K562 (cell line): ENCODE measurements around the gene CLTB. TPM values are rescaled to one million over a fixed set of nuclear protein-coding genes. Genes with fewer than 3 reads are reported as not detected.

Source experiments
- ATAC-seq: fragments of 200-7000 bp; cut with Tn5 transposase; 3 replicates; pipeline ENCODE4 v1.9.1; 2020; ENCODE audit warnings: moderate library complexity
- BruUV-seq: library from RNA; stranded (reverse); fragments of 400-500 nt; replicated peaks from 2 replicates; lab custom pipeline; 2021; lab: Mats Ljungman, UMichigan
- CTCF ChIA-PET: fragments of 300-600 bp; formaldehyde crosslinking; extraction: SDS; loops from one replicate; lab custom pipeline; 2021; ENCODE audit warnings: low intra/inter-chr PET ratio; lab: Yijun Ruan, JAX
- POLR2A ChIA-PET: fragments of 300-600, 350-650 bp; sonication (Branson Sonifier 250); formaldehyde crosslinking; extraction: SDS; loops from one replicate; lab custom pipeline; 2021; ENCODE audit warnings: antibody characterized with exemption, inconsistent platforms; lab: Yijun Ruan, JAX
- DNase-seq, 4 experiments: peaks; one replicate each; pipeline versions ENCODE4 v3.0.0 to v3.0.0-alpha.2; 2011 to 2018; ENCODE audit warnings: low spot score in 3 of 4, mixed read lengths in 3 of 4; ENCODE audit errors: extremely low read depth in 1 of 4
- FAIRE-seq: peaks from 2 replicates; lab custom pipeline; 2011; peaks lifted over from hg19 to GRCh38; lab: Jason Lieb, UNC
- H2AFZ ChIP-seq: 2 replicates; pipeline ENCODE4 v1.6.0; 2011; ENCODE audit warnings: low read depth, low read length, control low read depth, inconsistent platforms
- H3K27ac ChIP-seq: fragments of 200-600 bp; 3 replicates; pipeline ENCODE4 v1.8.0; 2011; ENCODE audit warnings: low read depth, mild to moderate bottlenecking, control low read depth, inconsistent platforms, low read length, moderate library complexity, mixed read lengths; ENCODE audit errors: extremely low read depth
- H3K27me3 ChIP-seq, 2 experiments: fragments of 300-600 bp in 1 of 2; 2 replicates in 1 of 2; 3 replicates in 1 of 2; pipeline versions ENCODE4 v1.6.0 to v1.8.0; 2011; ENCODE audit warnings: inconsistent platforms in 2 of 2, low read length in 2 of 2, mild to moderate bottlenecking in 1 of 2, mixed read lengths in 1 of 2, moderate library complexity in 1 of 2; ENCODE audit not compliant: control insufficient read depth in 2 of 2, insufficient read depth in 2 of 2
- H3K36me3 ChIP-seq: fragments of 300-600 bp; 3 replicates; pipeline ENCODE4 v1.8.0; 2011; ENCODE audit warnings: mild to moderate bottlenecking, low read length, inconsistent platforms; ENCODE audit not compliant: control insufficient read depth, insufficient read depth
- H3K4me1 ChIP-seq, 2 experiments: fragments of 200-600 bp in 1 of 2; replicated peaks in 1 of 2; 2 replicates in 1 of 2; 3 replicates in 1 of 2; pipeline versions ENCODE4 v1.5.1 to v1.8.0; 2011; ENCODE audit warnings: inconsistent platforms in 2 of 2, low read length in 2 of 2, mild to moderate bottlenecking in 1 of 2, mixed read lengths in 1 of 2, moderate library complexity in 1 of 2; ENCODE audit not compliant: control insufficient read depth in 2 of 2, insufficient read depth in 2 of 2
- H3K4me2 ChIP-seq: 2 replicates; pipeline ENCODE4 v1.6.1; 2011; ENCODE audit warnings: low read length, control low read depth, inconsistent platforms, mixed read lengths; ENCODE audit not compliant: insufficient read depth
- H3K4me3 ChIP-seq: fragments of 200-600 bp; sonication (generic), shearing (Covaris generic); 2 replicates; pipeline ENCODE4 v1.5.1; 2016; ENCODE audit warnings: control low read depth, inconsistent platforms
- H3K79me2 ChIP-seq: fragments of 200-600 bp; 3 replicates; pipeline ENCODE4 v1.8.0; 2011; ENCODE audit warnings: low read length, inconsistent platforms; ENCODE audit not compliant: control insufficient read depth, insufficient read depth
- H3K9ac ChIP-seq, 2 experiments: 2 replicates each; pipeline versions ENCODE4 v1.6.0 to v1.6.1; 2011; ENCODE audit warnings: low read depth in 2 of 2, low read length in 2 of 2, control low read depth in 1 of 2, inconsistent platforms in 1 of 2, mild to moderate bottlenecking in 1 of 2, mixed read lengths in 1 of 2; ENCODE audit not compliant: insufficient read depth in 1 of 2
- H3K9me1 ChIP-seq: one replicate; pipeline ENCODE4 v1.6.0; 2011; ENCODE audit warnings: inconsistent platforms, mild to moderate bottlenecking, low read length, moderate library complexity; ENCODE audit not compliant: control insufficient read depth, insufficient read depth
- H3K9me3 ChIP-seq: replicated peaks from 2 replicates; pipeline ENCODE4 v1.5.1; 2011; ENCODE audit warnings: low read depth, low read length, inconsistent platforms; ENCODE audit not compliant: control insufficient read depth, insufficient read depth
- H4K20me1 ChIP-seq: replicated peaks from 2 replicates; pipeline ENCODE4 v1.6.1; 2011; ENCODE audit warnings: low read length, inconsistent platforms, mixed read lengths; ENCODE audit not compliant: control insufficient read depth, insufficient read depth
- ARID1B ChIP-seq: fragments of 450-650 bp; IDR thresholded peaks from 2 replicates; pipeline ENCODE4 v1.6.1; 2016; ENCODE audit warnings: antibody characterized with exemption, mild to moderate bottlenecking, inconsistent platforms
- ATF1 ChIP-seq, 2 experiments: fragments of 450-650 bp in 1 of 2; IDR thresholded peaks; 2 replicates each; pipeline ENCODE4 v1.6.1; 2016; ENCODE audit warnings: missing compliant biosample characterization in 1 of 2, missing genetic modification characterization in 1 of 2
- DACH1 ChIP-seq: fragments of 450-650 bp; IDR thresholded peaks from 2 replicates; pipeline ENCODE4 v1.6.1; 2018; ENCODE audit not compliant: partially characterized antibody
- FUS ChIP-seq: fragments of 200-400 bp; formaldehyde crosslinking; optimal IDR thresholded peaks from 2 replicates; pipeline ENCODE3; 2017; ENCODE audit warnings: low read depth, low read length
- HOXB6 ChIP-seq: fragments of 250-450 bp; sonication (Bioruptor Pico); IDR thresholded peaks from 2 replicates; pipeline ENCODE4 v1.5.1; 2022; ENCODE audit warnings: mild to moderate bottlenecking, borderline replicate concordance
- IRF2 ChIP-seq: sonication (generic); formaldehyde crosslinking; IDR thresholded peaks from 2 replicates; pipeline ENCODE4 v1.8.1; 2022; ENCODE audit warnings: mild to moderate bottlenecking, missing genetic modification reagents
- KLF16 ChIP-seq: IDR thresholded peaks from 2 replicates; pipeline ENCODE4 v1.6.1; 2016; ENCODE audit warnings: antibody characterized with exemption
- LARP7 ChIP-seq: fragments of 450-650 bp; IDR thresholded peaks from 2 replicates; pipeline ENCODE4 v1.6.1; 2016
- MXI1 ChIP-seq: IDR thresholded peaks from 2 replicates; pipeline ENCODE4 v1.6.1; 2011; ENCODE audit warnings: low read depth, mild to moderate bottlenecking, improper control_type of control experiment, low read length
- NFATC3 ChIP-seq: fragments of 450-650 bp; IDR thresholded peaks from 2 replicates; pipeline ENCODE4 v1.6.1; 2017; ENCODE audit warnings: mild to moderate bottlenecking
- POLR2A ChIP-seq: fragments of 450-650 bp; conservative IDR thresholded peaks from 2 replicates; pipeline ENCODE4 v1.6.1; 2016
- POLR2G ChIP-seq: fragments of 200-400 bp; formaldehyde crosslinking; IDR thresholded peaks from 2 replicates; pipeline ENCODE4 v1.6.1; 2017; ENCODE audit warnings: low read depth, mild to moderate bottlenecking, antibody characterized with exemption, low read length, moderate library complexity
- RBFOX2 ChIP-seq: fragments of 200-400 bp; formaldehyde crosslinking; IDR thresholded peaks from 2 replicates; pipeline ENCODE4 v1.6.1; 2017; ENCODE audit warnings: low read depth, mild to moderate bottlenecking, low read length, moderate library complexity
- RBM25 ChIP-seq: fragments of 200-400 bp; formaldehyde crosslinking; IDR thresholded peaks from 2 replicates; pipeline ENCODE4 v1.6.1; 2018; ENCODE audit warnings: low read length, low read depth, moderate library complexity; ENCODE audit not compliant: severe bottlenecking
- SIN3B ChIP-seq: fragments of 450-650 bp; IDR thresholded peaks from 2 replicates; pipeline ENCODE4 v1.6.1; 2017; ENCODE audit warnings: low read depth, mild to moderate bottlenecking, moderate library complexity
- SUPT5H ChIP-seq: fragments of 450-650 bp; IDR thresholded peaks from 2 replicates; pipeline ENCODE4 v1.6.1; 2016
- ZFX ChIP-seq: sonication (generic); formaldehyde crosslinking; IDR thresholded peaks from 2 replicates; pipeline ENCODE4 v1.8.0; 2022; ENCODE audit warnings: mild to moderate bottlenecking, missing genetic modification reagents, moderate library complexity
- ZNF507 ChIP-seq: conservative IDR thresholded peaks from 2 replicates; pipeline ENCODE4 v1.6.1; 2017; ENCODE audit warnings: missing genetic modification characterization, missing compliant biosample characterization
- ZNF75A ChIP-seq: fragments of 450-650 bp; formaldehyde crosslinking; IDR thresholded peaks from 2 replicates; pipeline ENCODE4 v1.4.0; 2020; ENCODE audit warnings: mild to moderate bottlenecking
- ZNF764 ChIP-seq: fragments of 250-450 bp; sonication (Bioruptor Pico); IDR thresholded peaks from 2 replicates; pipeline ENCODE4 v1.4.0; 2020; ENCODE audit warnings: low read depth, mild to moderate bottlenecking, moderate library complexity
- WGBS: fragments of 100-300 bp; shearing (Covaris generic); methylation state at CpG from one replicate; pipeline ENCODE4 v1.1.6; 2016; ENCODE audit warnings: low coverage, mixed read lengths; ENCODE audit not compliant: insufficient coverage; ENCODE audit errors: missing lambda C conversion rate; 5-methylcytosine and 5-hydroxymethylcytosine counted together
- in situ Hi-C: fragments of 300-500 bp; cut with MboI; formaldehyde crosslinking; loops from 4 replicates; pipeline ENCODE4 v1.15.0; 2018; ENCODE audit warnings: inconsistent platforms, mixed read lengths
- intact Hi-C: fragments of 100-400 bp; cut with micrococcal nuclease; formaldehyde crosslinking; loops from 2 replicates; pipeline ENCODE4 v1.14.2; 2022
- polyA plus RNA-seq, 8 experiments: library from polyadenylated mRNA; depleted of rRNA in 4 of 8; stranded (reverse) in 5 of 8; unstranded in 3 of 8; fragments of >200 nt; fragmentation: Nextera tagmentation in 2 of 8; fragmentation: Illumina TruSeq in 1 of 8; extraction: Ambion mirVana in 2 of 8; extraction: Trizol in 1 of 8; gene quantifications; 2 replicates each; pipeline versions ENCODE4 v1.2.1 to v1.2.3, GENCODE V29; 2011 to 2014; ENCODE audit warnings: inconsistent platforms in 1 of 8, missing spikeins in 1 of 8
- total RNA-seq, 7 experiments: library from RNA; depleted of rRNA in 6 of 7; stranded (reverse); fragments of >200 nt in 6 of 7; fragmentation: Illumina TruSeq in 2 of 7; extraction: Trizol in 2 of 7; gene quantifications; 2 replicates each; pipeline versions ENCODE4 v1.2.1 to v1.2.3, GENCODE V29; 2011 to 2021; ENCODE audit warnings: low replicate concordance in 1 of 7
- TF ChIP-seq, protein P1 (sequence below): sonication (generic); formaldehyde crosslinking; IDR thresholded peaks from 2 replicates; pipeline ENCODE4 v1.8.1; 2023; ENCODE audit warnings: mild to moderate bottlenecking, missing genetic modification reagents, moderate library complexity
- TF ChIP-seq, protein P2 (sequence below): IDR thresholded peaks from 3 replicates; pipeline ENCODE4 v1.6.1; 2011; ENCODE audit warnings: borderline replicate concordance, mild to moderate bottlenecking, moderate library complexity; ENCODE audit not compliant: insufficient read length; ENCODE audit errors: extremely low read depth

The CLTB gene
- total and polyA plus RNA-seq, 9 of the 15 experiments (the other 6 are each of a cell fraction or from before 2014, with no cell fraction given), result 1.8 to 117 (median 39.0) TPM

DNA sequence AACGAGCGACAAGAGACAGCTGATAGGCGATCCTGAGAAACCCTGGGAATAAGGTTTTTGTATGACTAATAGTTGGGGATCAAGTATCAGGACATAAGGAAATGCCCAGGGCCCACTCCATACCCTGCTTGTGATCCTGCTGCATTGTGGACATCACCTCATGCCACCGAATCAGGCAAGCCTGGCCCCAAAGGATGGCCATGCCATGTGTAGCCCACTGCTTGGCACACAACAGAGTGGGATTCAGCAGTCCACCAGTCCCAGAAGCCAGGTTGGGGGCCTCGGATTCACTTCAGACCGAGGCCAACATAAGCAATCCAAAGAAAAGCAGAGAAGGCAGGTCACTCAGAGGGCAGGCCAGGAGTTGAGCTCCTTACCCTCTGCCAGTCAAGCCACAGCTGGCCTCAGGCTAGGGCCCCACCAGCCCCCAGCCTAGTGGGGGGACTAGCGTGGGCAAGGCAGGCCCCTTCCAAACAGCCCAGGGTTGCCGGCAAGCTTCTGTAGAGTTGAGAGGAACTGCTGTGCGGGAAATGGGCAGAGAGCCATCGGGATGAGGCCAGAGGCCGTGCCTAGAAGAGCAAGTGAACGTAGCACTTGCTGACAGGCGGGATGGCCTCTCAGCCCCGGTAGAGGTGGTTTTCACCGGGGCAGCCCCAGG, 33.0 kb downstream of the CLTB start:
- H3K9me1 ChIP-seq, result no peaks in the 10 kb centered on the region
- H3K4me3 ChIP-seq, result no peak overlapping the region
- intact Hi-C loops, result no loop called here
- H3K4me1 ChIP-seq, result peaks cover 6 to 7% of the 10 kb centered on the region in 2 experiments; a peak in 3 of 5 replicates
- no peaks in the 10 kb centered on the region for H3K9me3 ChIP-seq
- in situ Hi-C loops, result no loop called here
- 97% methylated on average over 14 of the region's 15 CpGs for WGBS
- ChIA-PET POLR2A (interaction anchor here (0.8 kb wide), 1 partner anchor 11 kb away, joined by 3 read pairs; no protein-coding TSS in a partner anchor), CTCF (no interaction called here)
- H3K27me3 ChIP-seq, result no peaks in the 10 kb centered on the region
- H3K4me2 ChIP-seq, result no peak overlapping the region
- BruUV-seq, result no TSS peak
- DNase-seq (no peak), ATAC-seq (no peak)
- H2AFZ ChIP-seq, result no peak overlapping the region
- peak; percentile 21 for TF ChIP-seq POLR2A
- TF ChIP-seq KLF16, result no peak
- no peak for TF ChIP-seq ATF1 (CRISPR knock-in tag; IDR thresholded peaks at IDR 0.05)
- TF ChIP-seq ATF1 (tag; IDR thresholded peaks at IDR 0.05), result no peak
- no peak for TF ChIP-seq FUS
- peak; percentile 65 for TF ChIP-seq RBFOX2
- TF ChIP-seq SUPT5H, result 0 out of 2 replicates have a peak, but pooled peaks have one; percentile 30
- TF ChIP-seq NFATC3, result no peak
- no peak for TF ChIP-seq SIN3B
- no peak for TF ChIP-seq MXI1
- TF ChIP-seq LARP7, result no peak
- TF ChIP-seq ZFX, result no peak
- no peak for TF ChIP-seq ZNF764 (CRISPR knock-in tag)
- no peak for TF ChIP-seq HOXB6
- TF ChIP-seq POLR2G, result peak; percentile 57
- no peak for TF ChIP-seq DACH1
- no peak for TF ChIP-seq IRF2 (CRISPR knock-in tag)
- TF ChIP-seq ZNF507 (tag), result no peak
- TF ChIP-seq, protein P1, sequence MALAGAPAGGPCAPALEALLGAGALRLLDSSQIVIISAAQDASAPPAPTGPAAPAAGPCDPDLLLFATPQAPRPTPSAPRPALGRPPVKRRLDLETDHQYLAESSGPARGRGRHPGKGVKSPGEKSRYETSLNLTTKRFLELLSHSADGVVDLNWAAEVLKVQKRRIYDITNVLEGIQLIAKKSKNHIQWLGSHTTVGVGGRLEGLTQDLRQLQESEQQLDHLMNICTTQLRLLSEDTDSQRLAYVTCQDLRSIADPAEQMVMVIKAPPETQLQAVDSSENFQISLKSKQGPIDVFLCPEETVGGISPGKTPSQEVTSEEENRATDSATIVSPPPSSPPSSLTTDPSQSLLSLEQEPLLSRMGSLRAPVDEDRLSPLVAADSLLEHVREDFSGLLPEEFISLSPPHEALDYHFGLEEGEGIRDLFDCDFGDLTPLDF (CRISPR knock-in tag), result no peak
- no peak for TF ChIP-seq RBM25
- no peak for TF ChIP-seq ARID1B
- TF ChIP-seq ZNF75A, result no peak
- TF ChIP-seq, protein P2, sequence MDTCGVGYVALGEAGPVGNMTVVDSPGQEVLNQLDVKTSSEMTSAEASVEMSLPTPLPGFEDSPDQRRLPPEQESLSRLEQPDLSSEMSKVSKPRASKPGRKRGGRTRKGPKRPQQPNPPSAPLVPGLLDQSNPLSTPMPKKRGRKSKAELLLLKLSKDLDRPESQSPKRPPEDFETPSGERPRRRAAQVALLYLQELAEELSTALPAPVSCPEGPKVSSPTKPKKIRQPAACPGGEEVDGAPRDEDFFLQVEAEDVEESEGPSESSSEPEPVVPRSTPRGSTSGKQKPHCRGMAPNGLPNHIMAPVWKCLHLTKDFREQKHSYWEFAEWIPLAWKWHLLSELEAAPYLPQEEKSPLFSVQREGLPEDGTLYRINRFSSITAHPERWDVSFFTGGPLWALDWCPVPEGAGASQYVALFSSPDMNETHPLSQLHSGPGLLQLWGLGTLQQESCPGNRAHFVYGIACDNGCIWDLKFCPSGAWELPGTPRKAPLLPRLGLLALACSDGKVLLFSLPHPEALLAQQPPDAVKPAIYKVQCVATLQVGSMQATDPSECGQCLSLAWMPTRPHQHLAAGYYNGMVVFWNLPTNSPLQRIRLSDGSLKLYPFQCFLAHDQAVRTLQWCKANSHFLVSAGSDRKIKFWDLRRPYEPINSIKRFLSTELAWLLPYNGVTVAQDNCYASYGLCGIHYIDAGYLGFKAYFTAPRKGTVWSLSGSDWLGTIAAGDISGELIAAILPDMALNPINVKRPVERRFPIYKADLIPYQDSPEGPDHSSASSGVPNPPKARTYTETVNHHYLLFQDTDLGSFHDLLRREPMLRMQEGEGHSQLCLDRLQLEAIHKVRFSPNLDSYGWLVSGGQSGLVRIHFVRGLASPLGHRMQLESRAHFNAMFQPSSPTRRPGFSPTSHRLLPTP, result no peak
- TF ChIP-seq, all 486 proteins: peak for 4
- no peak for FAIRE-seq
- Histone ChIP-seq H3K27ac (no peak overlapping the region), H3K36me3 (peaks cover 82% of the 10 kb centered on the region), H4K20me1 (no peaks in the 10 kb centered on the region; the same call in 1 of the 2 replicates), H3K79me2 (peaks cover 37% of the 10 kb centered on the region), H3K9ac (0 out of 4 replicates have a peak overlapping the region, but pooled peaks of 1 of the 2 experiments have one; percentile 23)
